Neural cell (in vitro differentiated cells): ENCODE data around the gene PRRT1.

ENCODE experiments used
- EP300 ChIP-seq: fragments of 450-650 bp; conservative IDR thresholded peaks from 2 replicates; pipeline ENCODE4 v1.6.1; 2014; ENCODE audit warnings: antibody characterized with exemption, mild to moderate bottlenecking, moderate library complexity; ENCODE audit not compliant: poor library complexity, severe bottlenecking
- EZH2 ChIP-seq: fragments of 200-600, 300-800 bp; shearing (Covaris generic), sonication (generic); IDR thresholded peaks from 2 replicates; pipeline ENCODE4 v1.6.1; 2014; ENCODE audit warnings: antibody characterized with exemption, low read length, borderline replicate concordance, mild to moderate bottlenecking; ENCODE audit not compliant: insufficient read depth, poor library complexity, severe bottlenecking
- RAD21 ChIP-seq: fragments of 450-650 bp; conservative IDR thresholded peaks from 2 replicates; pipeline ENCODE4 v1.6.1; 2014; ENCODE audit warnings: antibody characterized with exemption, mild to moderate bottlenecking, moderate library complexity
- SMC3 ChIP-seq: fragments of 450-650 bp; conservative IDR thresholded peaks from 2 replicates; pipeline ENCODE4 v1.6.1; 2014; ENCODE audit warnings: antibody characterized with exemption, mild to moderate bottlenecking, moderate library complexity; ENCODE audit not compliant: poor library complexity
- TF ChIP-seq, protein P1 (sequence below): fragments of 450-650 bp; IDR thresholded peaks from 2 replicates; pipeline ENCODE4 v1.5.1; 2014; ENCODE audit warnings: antibody characterized with exemption, mild to moderate bottlenecking, moderate library complexity; ENCODE audit not compliant: poor library complexity, severe bottlenecking
- TF ChIP-seq, protein P2 (sequence below): IDR thresholded peaks from 2 replicates; pipeline ENCODE4 v1.6.1; 2012; ENCODE audit warnings: borderline replicate concordance

DNA sequence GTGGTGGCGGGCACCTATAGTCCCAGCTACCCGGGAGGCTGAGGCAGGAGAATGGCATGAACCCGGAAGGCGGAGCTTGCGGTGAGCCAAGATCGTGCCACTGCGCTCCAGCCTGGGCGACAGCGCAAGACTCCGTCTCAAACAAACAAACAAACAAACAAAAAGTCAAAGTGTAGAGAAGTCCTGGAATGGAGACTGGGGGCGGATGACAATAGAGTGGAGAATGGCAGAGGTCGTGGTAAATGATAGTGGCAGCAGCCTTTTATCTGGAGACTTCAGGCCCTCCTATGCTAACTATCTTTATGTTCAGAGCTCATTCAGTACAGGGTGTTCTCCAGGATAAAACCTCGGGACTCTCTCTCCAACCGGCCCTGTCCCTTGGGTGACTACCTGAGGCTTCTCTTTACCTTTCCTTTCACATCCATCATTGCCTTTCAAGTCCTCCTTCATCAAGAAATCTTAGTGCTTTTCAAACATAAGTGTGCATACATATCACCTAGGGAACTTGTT lies 20.2 kb downstream of the PRRT1 start:
- TF ChIP-seq, protein P1, sequence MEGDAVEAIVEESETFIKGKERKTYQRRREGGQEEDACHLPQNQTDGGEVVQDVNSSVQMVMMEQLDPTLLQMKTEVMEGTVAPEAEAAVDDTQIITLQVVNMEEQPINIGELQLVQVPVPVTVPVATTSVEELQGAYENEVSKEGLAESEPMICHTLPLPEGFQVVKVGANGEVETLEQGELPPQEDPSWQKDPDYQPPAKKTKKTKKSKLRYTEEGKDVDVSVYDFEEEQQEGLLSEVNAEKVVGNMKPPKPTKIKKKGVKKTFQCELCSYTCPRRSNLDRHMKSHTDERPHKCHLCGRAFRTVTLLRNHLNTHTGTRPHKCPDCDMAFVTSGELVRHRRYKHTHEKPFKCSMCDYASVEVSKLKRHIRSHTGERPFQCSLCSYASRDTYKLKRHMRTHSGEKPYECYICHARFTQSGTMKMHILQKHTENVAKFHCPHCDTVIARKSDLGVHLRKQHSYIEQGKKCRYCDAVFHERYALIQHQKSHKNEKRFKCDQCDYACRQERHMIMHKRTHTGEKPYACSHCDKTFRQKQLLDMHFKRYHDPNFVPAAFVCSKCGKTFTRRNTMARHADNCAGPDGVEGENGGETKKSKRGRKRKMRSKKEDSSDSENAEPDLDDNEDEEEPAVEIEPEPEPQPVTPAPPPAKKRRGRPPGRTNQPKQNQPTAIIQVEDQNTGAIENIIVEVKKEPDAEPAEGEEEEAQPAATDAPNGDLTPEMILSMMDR = no peak
- TF ChIP-seq, protein P2, sequence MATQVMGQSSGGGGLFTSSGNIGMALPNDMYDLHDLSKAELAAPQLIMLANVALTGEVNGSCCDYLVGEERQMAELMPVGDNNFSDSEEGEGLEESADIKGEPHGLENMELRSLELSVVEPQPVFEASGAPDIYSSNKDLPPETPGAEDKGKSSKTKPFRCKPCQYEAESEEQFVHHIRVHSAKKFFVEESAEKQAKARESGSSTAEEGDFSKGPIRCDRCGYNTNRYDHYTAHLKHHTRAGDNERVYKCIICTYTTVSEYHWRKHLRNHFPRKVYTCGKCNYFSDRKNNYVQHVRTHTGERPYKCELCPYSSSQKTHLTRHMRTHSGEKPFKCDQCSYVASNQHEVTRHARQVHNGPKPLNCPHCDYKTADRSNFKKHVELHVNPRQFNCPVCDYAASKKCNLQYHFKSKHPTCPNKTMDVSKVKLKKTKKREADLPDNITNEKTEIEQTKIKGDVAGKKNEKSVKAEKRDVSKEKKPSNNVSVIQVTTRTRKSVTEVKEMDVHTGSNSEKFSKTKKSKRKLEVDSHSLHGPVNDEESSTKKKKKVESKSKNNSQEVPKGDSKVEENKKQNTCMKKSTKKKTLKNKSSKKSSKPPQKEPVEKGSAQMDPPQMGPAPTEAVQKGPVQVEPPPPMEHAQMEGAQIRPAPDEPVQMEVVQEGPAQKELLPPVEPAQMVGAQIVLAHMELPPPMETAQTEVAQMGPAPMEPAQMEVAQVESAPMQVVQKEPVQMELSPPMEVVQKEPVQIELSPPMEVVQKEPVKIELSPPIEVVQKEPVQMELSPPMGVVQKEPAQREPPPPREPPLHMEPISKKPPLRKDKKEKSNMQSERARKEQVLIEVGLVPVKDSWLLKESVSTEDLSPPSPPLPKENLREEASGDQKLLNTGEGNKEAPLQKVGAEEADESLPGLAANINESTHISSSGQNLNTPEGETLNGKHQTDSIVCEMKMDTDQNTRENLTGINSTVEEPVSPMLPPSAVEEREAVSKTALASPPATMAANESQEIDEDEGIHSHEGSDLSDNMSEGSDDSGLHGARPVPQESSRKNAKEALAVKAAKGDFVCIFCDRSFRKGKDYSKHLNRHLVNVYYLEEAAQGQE = no peak
- TF ChIP-seq EZH2 = no peak
- no peak for TF ChIP-seq RAD21
- no peak for TF ChIP-seq SMC3
- TF ChIP-seq EP300 = no peak
